ENCODE data around the gene TRIM39. TPM values are rescaled to one million over a fixed set of nuclear protein-coding genes. Genes with fewer than 3 reads are reported as not detected.

Gene TRIM39
- total RNA-seq, 1 donor from 2014 or later, result 13.7 TPM

DNA sequence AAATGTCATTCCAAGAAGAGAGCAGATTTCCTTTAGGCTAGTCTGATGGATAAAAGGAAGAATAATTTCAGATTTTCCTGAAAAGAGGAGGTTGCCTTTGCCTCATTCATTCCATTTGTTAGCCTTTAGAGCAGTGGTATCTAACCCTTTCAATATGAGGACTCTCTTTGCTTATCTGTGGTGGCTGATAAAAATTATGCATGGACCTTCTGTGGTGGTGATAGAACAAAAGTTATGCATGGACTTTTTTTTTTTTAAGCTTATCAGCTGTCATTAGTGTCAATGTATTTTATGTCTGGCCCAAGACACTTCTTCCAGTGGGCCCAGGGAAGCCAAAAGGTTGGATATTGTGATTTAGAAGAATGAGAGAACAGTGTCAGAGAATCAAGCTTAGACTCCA is 1.7 kb downstream of the TRIM39 start:
- peaks cover 19% of the 10 kb centered on the region for H3K36me3 Mint-ChIP-seq (ENCODE audit: low read depth)
- H3K4me3 Mint-ChIP-seq (ENCODE audit: unreplicated experiment), result no peak overlapping the region
- H3K27me3 Mint-ChIP-seq (ENCODE audit: low read depth), result no peaks in the 10 kb centered on the region
- H3K9me3 Mint-ChIP-seq (ENCODE audit: low read depth), result no peaks in the 10 kb centered on the region
- TF ChIP-seq, protein P1, sequence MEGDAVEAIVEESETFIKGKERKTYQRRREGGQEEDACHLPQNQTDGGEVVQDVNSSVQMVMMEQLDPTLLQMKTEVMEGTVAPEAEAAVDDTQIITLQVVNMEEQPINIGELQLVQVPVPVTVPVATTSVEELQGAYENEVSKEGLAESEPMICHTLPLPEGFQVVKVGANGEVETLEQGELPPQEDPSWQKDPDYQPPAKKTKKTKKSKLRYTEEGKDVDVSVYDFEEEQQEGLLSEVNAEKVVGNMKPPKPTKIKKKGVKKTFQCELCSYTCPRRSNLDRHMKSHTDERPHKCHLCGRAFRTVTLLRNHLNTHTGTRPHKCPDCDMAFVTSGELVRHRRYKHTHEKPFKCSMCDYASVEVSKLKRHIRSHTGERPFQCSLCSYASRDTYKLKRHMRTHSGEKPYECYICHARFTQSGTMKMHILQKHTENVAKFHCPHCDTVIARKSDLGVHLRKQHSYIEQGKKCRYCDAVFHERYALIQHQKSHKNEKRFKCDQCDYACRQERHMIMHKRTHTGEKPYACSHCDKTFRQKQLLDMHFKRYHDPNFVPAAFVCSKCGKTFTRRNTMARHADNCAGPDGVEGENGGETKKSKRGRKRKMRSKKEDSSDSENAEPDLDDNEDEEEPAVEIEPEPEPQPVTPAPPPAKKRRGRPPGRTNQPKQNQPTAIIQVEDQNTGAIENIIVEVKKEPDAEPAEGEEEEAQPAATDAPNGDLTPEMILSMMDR (IDR thresholded peaks at IDR 0.05), result no peak
- no peak for DNase-seq (ENCODE audit: low spot score)
- peaks cover 41% of the 10 kb centered on the region for H3K4me1 Mint-ChIP-seq (ENCODE audit: low read depth)
- H3K27ac Mint-ChIP-seq (ENCODE audit: unreplicated experiment), result peak overlapping the region; percentile 3

DNA sequence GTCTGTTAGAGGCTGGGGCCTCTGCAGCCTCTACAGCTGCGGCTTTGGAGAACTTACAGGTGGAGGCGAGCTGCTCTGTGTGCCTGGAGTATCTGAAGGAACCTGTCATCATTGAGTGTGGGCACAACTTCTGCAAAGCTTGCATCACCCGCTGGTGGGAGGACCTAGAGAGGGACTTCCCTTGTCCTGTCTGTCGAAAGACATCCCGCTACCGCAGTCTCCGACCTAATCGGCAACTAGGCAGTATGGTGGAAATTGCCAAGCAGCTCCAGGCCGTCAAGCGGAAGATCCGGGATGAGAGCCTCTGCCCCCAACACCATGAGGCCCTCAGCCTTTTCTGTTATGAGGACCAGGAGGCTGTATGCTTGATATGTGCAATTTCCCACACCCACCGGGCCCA is 2.6 kb downstream of the TRIM39 start:
- peaks cover 32% of the 10 kb centered on the region for H3K4me1 Mint-ChIP-seq (ENCODE audit: low read depth)
- TF ChIP-seq, protein P1 (IDR thresholded peaks at IDR 0.05), result no peak
- no peak overlapping the region for H3K4me3 Mint-ChIP-seq (ENCODE audit: unreplicated experiment)
- H3K27ac Mint-ChIP-seq (ENCODE audit: unreplicated experiment), result no peak overlapping the region
- no peaks in the 10 kb centered on the region for H3K9me3 Mint-ChIP-seq (ENCODE audit: low read depth)
- H3K27me3 Mint-ChIP-seq (ENCODE audit: low read depth), result no peaks in the 10 kb centered on the region
- no peak for DNase-seq (ENCODE audit: low spot score)
- peaks cover 19% of the 10 kb centered on the region for H3K36me3 Mint-ChIP-seq (ENCODE audit: low read depth)

DNA sequence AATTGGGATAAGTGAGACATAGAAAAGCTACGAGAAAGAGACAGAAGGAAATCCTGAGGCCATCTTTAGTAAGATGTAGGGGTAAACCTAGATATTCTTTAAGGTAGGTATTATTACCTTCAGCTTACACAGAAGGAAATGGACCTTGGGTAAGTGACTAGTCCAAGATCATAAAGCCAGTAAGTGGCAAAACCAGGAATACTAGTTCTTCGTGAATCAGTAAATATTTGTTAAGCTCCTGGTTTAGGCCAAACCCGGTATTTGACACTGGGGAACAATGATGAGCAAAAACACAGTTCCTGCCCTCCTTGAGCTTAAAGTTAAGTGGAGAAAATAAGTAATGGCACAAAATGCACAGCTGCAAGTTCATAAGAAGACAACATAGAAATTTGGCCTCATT is 5.3 kb downstream of the TRIM39 start:
- Mint-ChIP-seq H3K27ac (ENCODE audit: unreplicated experiment) (no peak overlapping the region), H3K36me3 (ENCODE audit: low read depth) (peaks cover 34% of the 10 kb centered on the region), H3K9me3 (ENCODE audit: low read depth) (no peaks in the 10 kb centered on the region), H3K4me3 (ENCODE audit: unreplicated experiment) (no peak overlapping the region), H3K4me1 (ENCODE audit: low read depth) (peaks cover 15% of the 10 kb centered on the region), H3K27me3 (ENCODE audit: low read depth) (no peaks in the 10 kb centered on the region)
- TF ChIP-seq, protein P1 (IDR thresholded peaks at IDR 0.05), result no peak
- no peak for DNase-seq (ENCODE audit: low spot score)

DNA sequence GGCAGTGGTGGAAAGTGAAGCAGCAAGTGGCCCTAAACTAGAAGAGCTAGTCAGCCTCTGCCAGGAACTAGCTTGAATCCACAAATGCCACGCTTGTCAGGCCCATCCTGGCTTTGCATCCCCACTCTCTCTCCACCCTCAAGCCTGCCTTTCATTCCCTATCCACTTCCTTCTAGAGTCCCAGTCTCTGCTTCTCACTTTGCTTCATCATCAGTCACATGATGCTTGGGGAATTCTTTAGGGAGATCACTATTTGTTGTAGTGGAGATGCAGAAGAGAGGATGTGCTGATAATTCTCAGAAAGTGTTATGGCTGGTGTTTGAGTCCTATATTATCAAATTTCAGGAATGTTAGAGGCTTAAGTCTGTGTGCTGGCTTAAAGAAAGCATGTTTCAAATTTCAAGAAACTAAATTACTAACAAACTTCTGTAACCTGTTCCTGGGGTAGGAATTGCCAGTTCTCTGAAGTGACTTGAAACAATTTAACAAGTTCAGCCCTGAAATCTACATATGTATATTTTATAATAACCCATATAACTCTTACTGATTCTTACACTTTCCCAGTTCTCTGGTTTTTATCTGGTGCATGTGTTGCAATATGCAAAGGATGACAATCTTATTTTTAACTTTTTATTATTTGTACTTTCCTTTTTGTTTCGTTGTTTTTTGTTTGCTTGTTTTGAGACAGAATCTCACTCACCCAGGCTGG is 7.5 kb downstream of the TRIM39 start:
- no peak for DNase-seq (ENCODE audit: low spot score)
- H3K27me3 Mint-ChIP-seq (ENCODE audit: low read depth), result no peaks in the 10 kb centered on the region
- no peak overlapping the region for H3K27ac Mint-ChIP-seq (ENCODE audit: unreplicated experiment)
- no peak overlapping the region for H3K4me3 Mint-ChIP-seq (ENCODE audit: unreplicated experiment)
- peaks cover 35% of the 10 kb centered on the region for H3K36me3 Mint-ChIP-seq (ENCODE audit: low read depth)
- TF ChIP-seq, protein P1 (IDR thresholded peaks at IDR 0.05), result no peak
- no peaks in the 10 kb centered on the region for H3K4me1 Mint-ChIP-seq (ENCODE audit: low read depth)
- H3K9me3 Mint-ChIP-seq (ENCODE audit: low read depth), result no peaks in the 10 kb centered on the region

DNA sequence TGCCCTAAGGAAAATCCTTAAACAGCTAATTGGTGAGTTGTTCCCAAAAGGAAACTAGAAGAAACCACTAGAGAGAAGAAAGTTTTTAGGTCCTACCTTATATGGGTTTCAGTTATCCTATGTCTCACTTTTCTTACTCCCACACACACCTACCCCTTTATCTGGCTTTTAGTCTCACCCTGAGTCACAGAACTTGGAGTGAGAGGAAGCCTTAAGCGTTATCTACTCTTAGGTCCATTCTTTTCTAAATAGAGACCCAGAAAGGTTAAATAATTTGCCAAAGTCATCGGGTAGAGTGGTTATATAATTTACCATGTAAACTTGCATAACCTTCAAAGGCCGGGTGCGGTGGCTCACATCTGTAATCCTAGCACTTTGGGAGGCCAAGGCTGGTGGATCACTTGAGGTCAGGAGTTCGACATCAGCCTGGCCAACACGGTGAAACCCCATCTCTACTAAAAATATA is 13.9 kb downstream of the TRIM39 start:
- Mint-ChIP-seq H3K9me3 (ENCODE audit: low read depth) (no peaks in the 10 kb centered on the region), H3K4me3 (ENCODE audit: unreplicated experiment) (no peak overlapping the region), H3K27me3 (ENCODE audit: low read depth) (no peaks in the 10 kb centered on the region), H3K27ac (ENCODE audit: unreplicated experiment) (no peak overlapping the region), H3K36me3 (ENCODE audit: low read depth) (peaks cover 29% of the 10 kb centered on the region), H3K4me1 (ENCODE audit: low read depth) (peaks cover 6% of the 10 kb centered on the region)
- TF ChIP-seq, protein P1 (IDR thresholded peaks at IDR 0.05), result no peak
- DNase-seq (ENCODE audit: low spot score), result no peak

Data from chondrocyte (in vitro differentiated cells).